ENCODE data around the gene POP4.
A peak's percentile ranks its signal among the peaks of the same experiment; 100 is the strongest.
"Not testable (repeated sequence)": the region's sequence is repeated elsewhere in the genome, so short reads cannot be mapped to it uniquely, and the experiment has no call there.

POP4 gene

GRCh38 chr19:29605653-29606419, at the start of gene POP4:
TSS of gene POP4 (plus strand) at chr19:29606283. CDS start at chr19:29606319, 36 bp downstream.
- DNase-seq (ENCODE audit: low read depth, low spot score), result peak; percentile 99

GRCh38 chr19:29559110-29559509, 47.0 kb upstream of the POP4 start:
- not testable (repeated sequence) for DNase-seq (ENCODE audit: low read depth, low spot score)

- DNase-seq (ENCODE audit: low read depth, low spot score), result no peak
These were observed 46.3 kb upstream of the POP4 start for GRCh38 chr19:29559743-29560142.

- DNase-seq (ENCODE audit: low read depth, low spot score), result no peak
These were observed 45.6 kb upstream of the POP4 start for GRCh38 chr19:29560313-29561075.

GRCh38 chr19:29561601-29562000, 44.5 kb upstream of the POP4 start:
- DNase-seq (ENCODE audit: low read depth, low spot score), result no peak

GRCh38 chr19:29562299-29563297, 43.5 kb upstream of the POP4 start:
- DNase-seq (ENCODE audit: low read depth, low spot score), result no peak

- DNase-seq (ENCODE audit: low read depth, low spot score), result no peak
These were observed 42.5 kb upstream of the POP4 start for GRCh38 chr19:29563486-29564101.

- no peak for DNase-seq (ENCODE audit: low read depth, low spot score)
These were observed 41.5 kb upstream of the POP4 start for GRCh38 chr19:29564574-29565005.

GRCh38 chr19:29565171-29565570, 40.9 kb upstream of the POP4 start:
- no peak for DNase-seq (ENCODE audit: low read depth, low spot score)

GRCh38 chr19:29566496-29567054, 39.5 kb upstream of the POP4 start:
- no peak for DNase-seq (ENCODE audit: low read depth, low spot score)

GRCh38 chr19:29567366-29567915, 38.6 kb upstream of the POP4 start:
- DNase-seq (ENCODE audit: low read depth, low spot score), result no peak

GRCh38 chr19:29568036-29569025, 37.8 kb upstream of the POP4 start:
- DNase-seq (ENCODE audit: low read depth, low spot score), result no peak

GRCh38 chr19:29569038-29569911, 36.8 kb upstream of the POP4 start:
- no peak for DNase-seq (ENCODE audit: low read depth, low spot score)

GRCh38 chr19:29571181-29571580, 34.9 kb upstream of the POP4 start:
- DNase-seq (ENCODE audit: low read depth, low spot score), result no peak

- DNase-seq (ENCODE audit: low read depth, low spot score), result no peak
These were observed 32.6 kb upstream of the POP4 start for GRCh38 chr19:29573486-29573885.

- DNase-seq (ENCODE audit: low read depth, low spot score), result no peak
These were observed 31.6 kb upstream of the POP4 start for GRCh38 chr19:29574510-29574909.

GRCh38 chr19:29576046-29576606, 30.0 kb upstream of the POP4 start:
- DNase-seq (ENCODE audit: low read depth, low spot score), result no peak

Data from activated CD4-positive, CD25-positive, alpha-beta regulatory T cell treated with anti-CD3 and anti-CD28 coated beads, Interleukin-2, amount 50 U/mL, for 16 hours (primary cell).